ENCODE data around the gene CYB5R3.

GRCh38 chr22:42620084-42620483 lies 29.1 kb downstream of the CYB5R3 start:
- TF ChIP-seq CTCF (conservative IDR thresholded peaks at IDR 0.05) (no peak), EZH2 (IDR thresholded peaks at IDR 0.05; ENCODE audit: low read depth) (no peak)

Measured in PC-9 (cell line).